Caco-2 (cell line): ENCODE data around the gene MDFIC. TPM values are rescaled to one million over a fixed set of nuclear protein-coding genes. Genes with fewer than 3 reads are reported as not detected.

Source experiments
- BruUV-seq: library from RNA; stranded (reverse); fragments of 400-500 nt; replicated peaks from 2 replicates; lab custom pipeline; 2021; lab: Mats Ljungman, UMichigan
- CTCF ChIA-PET: fragments of 300-600 bp; sonication (Branson Sonifier 250); formaldehyde crosslinking; loops from one replicate; lab custom pipeline; 2022; ENCODE audit warnings: antibody characterized with exemption; lab: Charles Lee
- POLR2A ChIA-PET: fragments of 300-600 bp; sonication (Branson Sonifier 250); formaldehyde crosslinking; loops from one replicate; lab custom pipeline; 2022; ENCODE audit warnings: antibody characterized with exemption; lab: Charles Lee
- DNase-seq, 2 experiments: peaks; one replicate each; pipeline versions ENCODE4 v3.0.0 to v3.0.0-alpha.2; 2020 to 2022
- H3K27me3 ChIP-seq: replicated peaks from 2 replicates; pipeline ENCODE4 v1.6.0; 2011; ENCODE audit warnings: low read length; ENCODE audit not compliant: control insufficient read depth, insufficient read depth
- H3K36me3 ChIP-seq: 2 replicates; pipeline ENCODE4 v1.5.1; 2011; ENCODE audit warnings: low read length; ENCODE audit not compliant: control insufficient read depth, insufficient read depth
- H3K4me1 ChIP-seq: fragments of 250-450 bp; sonication (Bioruptor Pico); 2 replicates; pipeline ENCODE4 v1.5.1; 2020; ENCODE audit warnings: mild to moderate bottlenecking
- H3K4me3 ChIP-seq: 2 replicates; pipeline ENCODE4 v1.5.1; 2011; ENCODE audit warnings: low read depth, mild to moderate bottlenecking, control low read depth, low read length
- H3K9me3 ChIP-seq: fragments of 250-450 bp; sonication (Bioruptor Pico); 2 replicates; pipeline ENCODE4 v1.5.1; 2020; ENCODE audit warnings: mild to moderate bottlenecking, moderate library complexity
- H3K27ac Mint-ChIP-seq: one replicate; pipeline ENCODE4 v1.8.0; 2022; ENCODE audit warnings: mixed read lengths; ENCODE audit not compliant: unreplicated experiment
- H3K27me3 Mint-ChIP-seq: one replicate; pipeline ENCODE4 v1.8.0; 2022; ENCODE audit warnings: mixed read lengths; ENCODE audit not compliant: insufficient read depth, unreplicated experiment
- H3K36me3 Mint-ChIP-seq: one replicate; pipeline ENCODE4 v1.8.0; 2022; ENCODE audit warnings: mild to moderate bottlenecking, mixed read lengths; ENCODE audit not compliant: insufficient read depth, unreplicated experiment
- H3K4me1 Mint-ChIP-seq: one replicate; pipeline ENCODE4 v1.8.0; 2022; ENCODE audit warnings: low read depth, mixed read lengths; ENCODE audit not compliant: unreplicated experiment
- H3K4me3 Mint-ChIP-seq: one replicate; pipeline ENCODE4 v1.8.0; 2022; ENCODE audit warnings: mild to moderate bottlenecking, moderate library complexity, mixed read lengths; ENCODE audit not compliant: unreplicated experiment
- H3K9me3 Mint-ChIP-seq: one replicate; pipeline ENCODE4 v1.8.0; 2022; ENCODE audit warnings: mixed read lengths; ENCODE audit not compliant: unreplicated experiment
- intact Hi-C: fragments of 100-400 bp; cut with micrococcal nuclease; formaldehyde crosslinking; loops from one replicate; pipeline ENCODE4 v1.10.0; 2022; ENCODE audit not compliant: unreplicated experiment
- total RNA-seq: library from RNA; stranded (reverse); gene quantifications from 2 replicates; pipeline ENCODE4 v1.2.3, GENCODE V29; 2022
- TF ChIP-seq, protein P1 (sequence below), 2 experiments: fragments of 200-600 bp in 1 of 2; IDR thresholded peaks; 1 replicate in 1 of 2; 2 replicates in 1 of 2; pipeline versions ENCODE4 v1.5.1 to v1.8.0; 2011 to 2022; ENCODE audit warnings: antibody characterized with exemption in 1 of 2, control low read depth in 1 of 2, inconsistent platforms in 1 of 2, low read depth in 1 of 2, low read length in 1 of 2, mild to moderate bottlenecking in 1 of 2, moderate library complexity in 1 of 2; ENCODE audit not compliant: insufficient read depth in 1 of 2, severe bottlenecking in 1 of 2, unreplicated experiment in 1 of 2

Gene MDFIC
- total RNA-seq, 1 experiment from 2014 or later, result 2.7 TPM

DNA sequence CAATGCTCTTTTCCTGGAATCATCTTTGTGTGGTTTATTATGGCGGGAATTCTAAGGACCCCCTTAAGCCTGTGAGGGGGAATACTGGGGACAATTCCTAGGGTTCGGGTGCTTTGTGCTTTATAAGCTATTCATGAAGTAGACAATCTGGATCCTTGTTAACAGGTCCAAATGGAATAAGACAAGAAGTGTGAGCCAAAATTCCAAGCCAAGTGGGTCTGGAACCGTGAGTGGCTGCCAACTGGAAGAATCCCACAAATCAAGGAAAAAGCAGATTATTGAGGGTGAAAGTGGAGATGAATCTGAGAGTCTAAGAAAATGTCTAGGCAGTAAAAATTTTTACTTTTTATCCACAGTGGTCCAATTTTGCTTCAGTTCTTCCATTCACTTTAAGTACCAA lies 136.8 kb downstream of the MDFIC start:
- no TSS peak for BruUV-seq
- no peaks in the 10 kb centered on the region for H3K4me1 ChIP-seq
- Mint-ChIP-seq H3K4me3 (no peak overlapping the region), H3K27me3 (no peaks in the 10 kb centered on the region), H3K36me3 (no peaks in the 10 kb centered on the region), H3K4me1 (no peaks in the 10 kb centered on the region), H3K27ac (no peak overlapping the region), H3K9me3 (no peaks in the 10 kb centered on the region)
- ChIA-PET CTCF (no interaction called here), POLR2A (no interaction called here)
- intact Hi-C loops, result no loop called here
- no peak for DNase-seq
- H3K9me3 ChIP-seq, result no peaks in the 10 kb centered on the region
- no peak overlapping the region for H3K4me3 ChIP-seq
- TF ChIP-seq, protein P1, sequence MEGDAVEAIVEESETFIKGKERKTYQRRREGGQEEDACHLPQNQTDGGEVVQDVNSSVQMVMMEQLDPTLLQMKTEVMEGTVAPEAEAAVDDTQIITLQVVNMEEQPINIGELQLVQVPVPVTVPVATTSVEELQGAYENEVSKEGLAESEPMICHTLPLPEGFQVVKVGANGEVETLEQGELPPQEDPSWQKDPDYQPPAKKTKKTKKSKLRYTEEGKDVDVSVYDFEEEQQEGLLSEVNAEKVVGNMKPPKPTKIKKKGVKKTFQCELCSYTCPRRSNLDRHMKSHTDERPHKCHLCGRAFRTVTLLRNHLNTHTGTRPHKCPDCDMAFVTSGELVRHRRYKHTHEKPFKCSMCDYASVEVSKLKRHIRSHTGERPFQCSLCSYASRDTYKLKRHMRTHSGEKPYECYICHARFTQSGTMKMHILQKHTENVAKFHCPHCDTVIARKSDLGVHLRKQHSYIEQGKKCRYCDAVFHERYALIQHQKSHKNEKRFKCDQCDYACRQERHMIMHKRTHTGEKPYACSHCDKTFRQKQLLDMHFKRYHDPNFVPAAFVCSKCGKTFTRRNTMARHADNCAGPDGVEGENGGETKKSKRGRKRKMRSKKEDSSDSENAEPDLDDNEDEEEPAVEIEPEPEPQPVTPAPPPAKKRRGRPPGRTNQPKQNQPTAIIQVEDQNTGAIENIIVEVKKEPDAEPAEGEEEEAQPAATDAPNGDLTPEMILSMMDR (IDR thresholded peaks at IDR 0.05; ENCODE audit: insufficient read depth in 1 of 2, low read depth in 1 of 2, low read length in 1 of 2, severe bottlenecking in 1 of 2, unreplicated experiment in 1 of 2), result no peak
- H3K36me3 ChIP-seq, result no peaks in the 10 kb centered on the region
- no peaks in the 10 kb centered on the region for H3K27me3 ChIP-seq

DNA sequence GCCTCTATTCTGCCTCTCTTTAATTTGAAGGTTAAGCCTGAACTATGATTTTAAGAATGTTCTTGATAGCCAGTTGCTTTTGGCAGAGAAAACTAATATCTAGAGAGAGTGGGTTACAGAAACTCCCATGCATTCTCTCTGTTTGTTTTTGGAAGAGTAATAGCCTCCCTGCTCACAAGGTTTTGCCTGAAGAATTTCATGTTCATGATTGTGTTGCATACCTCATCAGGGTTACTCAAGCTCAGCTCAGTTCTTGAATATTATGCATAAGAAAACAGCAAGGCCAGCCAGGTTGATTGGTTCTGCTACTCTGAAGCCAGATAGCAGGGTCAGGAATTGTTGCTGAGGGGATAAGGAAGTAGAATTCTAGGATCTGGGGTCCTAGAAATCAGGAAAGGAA lies 137.4 kb downstream of the MDFIC start:
- ChIA-PET CTCF (no interaction called here), POLR2A (no interaction called here)
- Histone ChIP-seq H3K27me3 (no peaks in the 10 kb centered on the region), H3K4me3 (no peak overlapping the region), H3K4me1 (no peaks in the 10 kb centered on the region), H3K36me3 (no peaks in the 10 kb centered on the region), H3K9me3 (no peaks in the 10 kb centered on the region)
- H3K27ac Mint-ChIP-seq, result no peak overlapping the region
- no peak for DNase-seq
- no peak overlapping the region for H3K4me3 Mint-ChIP-seq
- H3K4me1 Mint-ChIP-seq, result no peaks in the 10 kb centered on the region
- intact Hi-C loops, result no loop called here
- no TSS peak for BruUV-seq
- H3K36me3 Mint-ChIP-seq, result no peaks in the 10 kb centered on the region
- no peaks in the 10 kb centered on the region for H3K27me3 Mint-ChIP-seq
- TF ChIP-seq, protein P1 (IDR thresholded peaks at IDR 0.05; ENCODE audit: insufficient read depth in 1 of 2, low read depth in 1 of 2, low read length in 1 of 2, severe bottlenecking in 1 of 2, unreplicated experiment in 1 of 2), result no peak
- H3K9me3 Mint-ChIP-seq, result no peaks in the 10 kb centered on the region

DNA sequence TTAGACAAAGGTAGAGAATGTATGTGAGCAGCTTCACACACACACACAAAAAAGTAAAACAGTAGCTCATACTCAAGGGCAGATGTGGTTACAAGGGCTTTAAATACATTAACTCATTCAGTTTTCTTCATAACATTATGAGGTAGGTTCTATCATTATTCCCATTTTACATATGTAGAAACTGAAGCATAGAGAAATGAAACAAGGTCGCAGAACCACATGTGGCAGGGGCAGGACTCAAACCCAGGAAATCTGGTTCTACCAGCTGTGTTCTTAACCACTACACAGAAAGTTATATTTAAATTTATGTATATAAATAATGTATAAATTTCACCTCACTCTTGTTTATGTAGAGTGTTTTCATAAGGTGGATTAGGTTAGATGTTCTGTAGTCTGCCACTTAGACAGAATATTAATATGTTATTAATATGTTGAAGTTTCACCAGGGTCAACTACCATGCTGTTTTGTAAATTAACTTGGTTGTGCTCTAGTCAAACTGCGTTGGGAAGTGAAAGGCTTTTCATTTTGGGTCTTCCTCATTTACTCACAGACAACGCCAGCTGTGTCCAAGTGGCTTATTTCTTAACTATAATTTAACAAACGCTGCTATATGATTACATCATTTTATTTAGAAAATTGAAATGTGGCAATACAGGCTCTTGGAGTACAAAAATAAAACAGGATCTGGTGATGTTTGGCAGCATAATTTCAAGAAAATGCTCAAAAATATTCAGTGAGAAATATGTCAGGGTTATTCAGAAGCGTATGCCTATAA lies 138.4 kb downstream of the MDFIC start:
- BruUV-seq, result no TSS peak
- Mint-ChIP-seq H3K4me1 (no peaks in the 10 kb centered on the region), H3K9me3 (no peaks in the 10 kb centered on the region), H3K36me3 (no peaks in the 10 kb centered on the region), H3K27me3 (no peaks in the 10 kb centered on the region), H3K4me3 (no peak overlapping the region), H3K27ac (no peak overlapping the region)
- Histone ChIP-seq H3K36me3 (no peaks in the 10 kb centered on the region), H3K27me3 (no peaks in the 10 kb centered on the region), H3K9me3 (no peaks in the 10 kb centered on the region), H3K4me3 (no peak overlapping the region), H3K4me1 (no peaks in the 10 kb centered on the region)
- TF ChIP-seq, protein P1 (IDR thresholded peaks at IDR 0.05; ENCODE audit: insufficient read depth in 1 of 2, low read depth in 1 of 2, low read length in 1 of 2, severe bottlenecking in 1 of 2, unreplicated experiment in 1 of 2), result no peak
- ChIA-PET CTCF (no interaction called here), POLR2A (no interaction called here)
- no peak for DNase-seq
- intact Hi-C loops, result no loop called here
